HepG2 (cell line): ENCODE results near the gene ABCG4. TPM values are rescaled to one million over a fixed set of nuclear protein-coding genes. Genes with fewer than 3 reads are reported as not detected.

ENCODE experiments used
- polyA plus RNA-seq, 8 experiments: library from polyadenylated mRNA; depleted of rRNA in 3 of 8; stranded (reverse) in 7 of 8; unstranded in 1 of 8; fragments of >200 nt; fragmentation: Illumina TruSeq in 4 of 8; extraction: Trizol in 4 of 8; gene quantifications; 2 replicates each; pipeline versions ENCODE4 v1.2.1 to v1.2.3, GENCODE V29; 2011 to 2016; ENCODE audit warnings: low read depth in 4 of 8, missing spikeins in 1 of 8, mixed read lengths in 1 of 8; ENCODE audit not compliant: insufficient read depth in 1 of 8
- total RNA-seq, 5 experiments: library from RNA; depleted of rRNA; stranded (reverse); fragments of >200 nt; fragmentation: Illumina TruSeq; extraction: Trizol; gene quantifications; 2 replicates each; pipeline ENCODE4 v1.2.3, GENCODE V29; 2016; ENCODE audit warnings: low read depth in 1 of 5
- TF ChIP-seq, protein P1 (sequence below): sonication (generic); formaldehyde crosslinking; IDR thresholded peaks from one replicate; pipeline ENCODE4 v1.5.1; 2020; ENCODE audit warnings: mild to moderate bottlenecking, missing genetic modification reagents; ENCODE audit errors: not compliant biosample characterization
- TF ChIP-seq, protein P2 (sequence below): sonication (generic); formaldehyde crosslinking; IDR thresholded peaks from 2 replicates; pipeline ENCODE4 v1.4.0; 2020; ENCODE audit warnings: missing genetic modification reagents
- TF ChIP-seq, protein P3 (sequence below): IDR thresholded peaks from 2 replicates; pipeline ENCODE4 v1.6.1; 2016; ENCODE audit warnings: mild to moderate bottlenecking

Gene ABCG4
- total and polyA plus RNA-seq, 2 of the 13 experiments (the other 11 are each of a cell fraction or from before 2014, with no cell fraction given), result not detected

DNA sequence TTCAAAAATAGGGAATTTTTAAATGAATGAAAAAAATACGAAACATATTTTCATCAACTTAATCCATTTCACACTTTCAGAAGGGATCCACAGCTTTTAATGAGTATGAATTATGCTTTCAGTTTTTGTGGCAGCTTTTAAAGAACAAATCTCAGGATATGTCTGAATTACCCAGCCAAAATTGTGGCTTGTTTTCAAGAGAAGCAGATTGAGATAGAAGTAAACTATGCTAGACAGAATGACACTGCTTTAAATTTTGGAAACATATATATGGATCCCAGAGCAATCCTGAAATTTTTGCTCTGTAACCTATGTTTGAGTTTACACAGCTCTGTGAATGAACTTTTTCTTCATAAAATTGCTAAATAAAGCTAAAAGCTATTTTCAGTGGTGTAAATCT is 29.9 kb upstream of the ABCG4 start (continued):
- TF ChIP-seq, protein P1, sequence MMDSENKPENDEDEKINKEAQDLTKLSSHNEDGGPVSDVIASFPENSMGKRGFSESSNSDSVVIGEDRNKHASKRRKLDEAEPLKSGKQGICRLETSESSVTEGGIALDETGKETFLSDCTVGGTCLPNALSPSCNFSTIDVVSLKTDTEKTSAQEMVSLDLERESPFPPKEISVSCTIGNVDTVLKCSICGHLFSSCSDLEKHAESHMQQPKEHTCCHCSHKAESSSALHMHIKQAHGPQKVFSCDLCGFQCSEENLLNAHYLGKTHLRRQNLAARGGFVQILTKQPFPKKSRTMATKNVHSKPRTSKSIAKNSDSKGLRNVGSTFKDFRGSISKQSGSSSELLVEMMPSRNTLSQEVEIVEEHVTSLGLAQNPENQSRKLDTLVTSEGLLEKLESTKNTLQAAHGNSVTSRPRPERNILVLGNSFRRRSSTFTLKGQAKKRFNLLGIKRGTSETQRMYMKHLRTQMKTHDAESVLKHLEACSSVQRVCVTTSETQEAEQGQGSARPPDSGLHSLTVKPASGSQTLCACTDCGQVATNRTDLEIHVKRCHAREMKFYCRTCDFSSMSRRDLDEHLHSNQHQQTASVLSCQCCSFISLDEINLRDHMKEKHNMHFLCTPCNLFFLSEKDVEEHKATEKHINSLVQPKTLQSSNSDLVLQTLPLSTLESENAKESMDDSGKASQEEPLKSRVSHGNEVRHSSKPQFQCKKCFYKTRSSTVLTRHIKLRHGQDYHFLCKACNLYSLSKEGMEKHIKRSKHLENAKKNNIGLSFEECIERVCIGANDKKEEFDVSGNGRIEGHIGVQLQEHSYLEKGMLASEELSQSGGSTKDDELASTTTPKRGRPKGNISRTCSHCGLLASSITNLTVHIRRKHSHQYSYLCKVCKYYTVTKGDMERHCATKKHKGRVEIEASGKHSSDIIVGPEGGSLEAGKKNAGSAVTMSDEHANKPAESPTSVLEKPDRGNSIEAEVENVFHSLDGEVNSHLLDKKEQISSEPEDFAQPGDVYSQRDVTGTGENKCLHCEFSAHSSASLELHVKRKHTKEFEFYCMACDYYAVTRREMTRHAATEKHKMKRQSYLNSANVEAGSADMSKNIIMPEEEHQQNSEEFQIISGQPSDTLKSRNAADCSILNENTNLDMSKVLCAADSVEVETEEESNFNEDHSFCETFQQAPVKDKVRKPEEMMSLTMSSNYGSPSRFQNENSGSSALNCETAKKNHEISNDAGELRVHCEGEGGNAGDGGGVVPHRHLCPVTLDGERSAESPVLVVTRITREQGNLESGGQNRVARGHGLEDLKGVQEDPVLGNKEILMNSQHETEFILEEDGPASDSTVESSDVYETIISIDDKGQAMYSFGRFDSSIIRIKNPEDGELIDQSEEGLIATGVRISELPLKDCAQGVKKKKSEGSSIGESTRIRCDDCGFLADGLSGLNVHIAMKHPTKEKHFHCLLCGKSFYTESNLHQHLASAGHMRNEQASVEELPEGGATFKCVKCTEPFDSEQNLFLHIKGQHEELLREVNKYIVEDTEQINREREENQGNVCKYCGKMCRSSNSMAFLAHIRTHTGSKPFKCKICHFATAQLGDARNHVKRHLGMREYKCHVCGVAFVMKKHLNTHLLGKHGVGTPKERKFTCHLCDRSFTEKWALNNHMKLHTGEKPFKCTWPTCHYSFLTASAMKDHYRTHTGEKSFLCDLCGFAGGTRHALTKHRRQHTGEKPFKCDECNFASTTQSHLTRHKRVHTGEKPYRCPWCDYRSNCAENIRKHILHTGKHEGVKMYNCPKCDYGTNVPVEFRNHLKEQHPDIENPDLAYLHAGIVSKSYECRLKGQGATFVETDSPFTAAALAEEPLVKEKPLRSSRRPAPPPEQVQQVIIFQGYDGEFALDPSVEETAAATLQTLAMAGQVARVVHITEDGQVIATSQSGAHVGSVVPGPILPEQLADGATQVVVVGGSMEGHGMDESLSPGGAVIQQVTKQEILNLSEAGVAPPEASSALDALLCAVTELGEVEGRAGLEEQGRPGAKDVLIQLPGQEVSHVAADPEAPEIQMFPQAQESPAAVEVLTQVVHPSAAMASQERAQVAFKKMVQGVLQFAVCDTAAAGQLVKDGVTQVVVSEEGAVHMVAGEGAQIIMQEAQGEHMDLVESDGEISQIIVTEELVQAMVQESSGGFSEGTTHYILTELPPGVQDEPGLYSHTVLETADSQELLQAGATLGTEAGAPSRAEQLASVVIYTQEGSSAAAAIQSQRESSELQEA (CRISPR knock-in tag), result no peak
- TF ChIP-seq, protein P2, sequence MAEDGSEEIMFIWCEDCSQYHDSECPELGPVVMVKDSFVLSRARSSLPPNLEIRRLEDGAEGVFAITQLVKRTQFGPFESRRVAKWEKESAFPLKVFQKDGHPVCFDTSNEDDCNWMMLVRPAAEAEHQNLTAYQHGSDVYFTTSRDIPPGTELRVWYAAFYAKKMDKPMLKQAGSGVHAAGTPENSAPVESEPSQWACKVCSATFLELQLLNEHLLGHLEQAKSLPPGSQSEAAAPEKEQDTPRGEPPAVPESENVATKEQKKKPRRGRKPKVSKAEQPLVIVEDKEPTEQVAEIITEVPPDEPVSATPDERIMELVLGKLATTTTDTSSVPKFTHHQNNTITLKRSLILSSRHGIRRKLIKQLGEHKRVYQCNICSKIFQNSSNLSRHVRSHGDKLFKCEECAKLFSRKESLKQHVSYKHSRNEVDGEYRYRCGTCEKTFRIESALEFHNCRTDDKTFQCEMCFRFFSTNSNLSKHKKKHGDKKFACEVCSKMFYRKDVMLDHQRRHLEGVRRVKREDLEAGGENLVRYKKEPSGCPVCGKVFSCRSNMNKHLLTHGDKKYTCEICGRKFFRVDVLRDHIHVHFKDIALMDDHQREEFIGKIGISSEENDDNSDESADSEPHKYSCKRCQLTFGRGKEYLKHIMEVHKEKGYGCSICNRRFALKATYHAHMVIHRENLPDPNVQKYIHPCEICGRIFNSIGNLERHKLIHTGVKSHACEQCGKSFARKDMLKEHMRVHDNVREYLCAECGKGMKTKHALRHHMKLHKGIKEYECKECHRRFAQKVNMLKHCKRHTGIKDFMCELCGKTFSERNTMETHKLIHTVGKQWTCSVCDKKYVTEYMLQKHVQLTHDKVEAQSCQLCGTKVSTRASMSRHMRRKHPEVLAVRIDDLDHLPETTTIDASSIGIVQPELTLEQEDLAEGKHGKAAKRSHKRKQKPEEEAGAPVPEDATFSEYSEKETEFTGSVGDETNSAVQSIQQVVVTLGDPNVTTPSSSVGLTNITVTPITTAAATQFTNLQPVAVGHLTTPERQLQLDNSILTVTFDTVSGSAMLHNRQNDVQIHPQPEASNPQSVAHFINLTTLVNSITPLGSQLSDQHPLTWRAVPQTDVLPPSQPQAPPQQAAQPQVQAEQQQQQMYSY (CRISPR knock-in tag), result no peak
- TF ChIP-seq, protein P3, sequence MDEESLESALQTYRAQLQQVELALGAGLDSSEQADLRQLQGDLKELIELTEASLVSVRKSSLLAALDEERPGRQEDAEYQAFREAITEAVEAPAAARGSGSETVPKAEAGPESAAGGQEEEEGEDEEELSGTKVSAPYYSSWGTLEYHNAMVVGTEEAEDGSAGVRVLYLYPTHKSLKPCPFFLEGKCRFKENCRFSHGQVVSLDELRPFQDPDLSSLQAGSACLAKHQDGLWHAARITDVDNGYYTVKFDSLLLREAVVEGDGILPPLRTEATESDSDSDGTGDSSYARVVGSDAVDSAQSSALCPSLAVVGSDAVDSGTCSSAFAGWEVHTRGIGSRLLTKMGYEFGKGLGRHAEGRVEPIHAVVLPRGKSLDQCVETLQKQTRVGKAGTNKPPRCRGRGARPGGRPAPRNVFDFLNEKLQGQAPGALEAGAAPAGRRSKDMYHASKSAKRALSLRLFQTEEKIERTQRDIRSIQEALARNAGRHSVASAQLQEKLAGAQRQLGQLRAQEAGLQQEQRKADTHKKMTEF (CRISPR knock-in tag), result no peak
